ENCODE measurements around the gene PDE12.
"Not testable (repeated sequence)": the region's sequence is repeated elsewhere in the genome, so short reads cannot be mapped to it uniquely, and the experiment has no call there.

PDE12 gene

DNA sequence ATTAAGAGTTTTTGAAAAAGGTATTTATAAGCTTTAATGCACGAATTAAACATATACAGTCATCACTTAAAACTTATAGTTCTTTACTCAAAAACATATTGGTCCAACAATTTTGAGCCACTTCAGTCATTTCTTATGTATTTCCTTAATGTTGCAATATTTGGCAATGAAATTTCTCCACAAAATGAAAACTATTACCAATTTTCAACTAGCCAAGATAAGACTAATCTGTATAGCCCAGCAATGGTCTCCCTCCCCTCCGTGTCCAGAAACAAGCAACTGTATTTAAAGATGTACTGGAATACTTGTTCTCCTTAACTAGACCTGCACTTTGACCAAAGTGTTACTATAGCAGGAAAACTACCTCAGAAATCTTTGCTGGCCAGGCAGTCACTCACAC lies 31.8 kb downstream of the PDE12 start:
- DNase-seq, result no peak

DNA sequence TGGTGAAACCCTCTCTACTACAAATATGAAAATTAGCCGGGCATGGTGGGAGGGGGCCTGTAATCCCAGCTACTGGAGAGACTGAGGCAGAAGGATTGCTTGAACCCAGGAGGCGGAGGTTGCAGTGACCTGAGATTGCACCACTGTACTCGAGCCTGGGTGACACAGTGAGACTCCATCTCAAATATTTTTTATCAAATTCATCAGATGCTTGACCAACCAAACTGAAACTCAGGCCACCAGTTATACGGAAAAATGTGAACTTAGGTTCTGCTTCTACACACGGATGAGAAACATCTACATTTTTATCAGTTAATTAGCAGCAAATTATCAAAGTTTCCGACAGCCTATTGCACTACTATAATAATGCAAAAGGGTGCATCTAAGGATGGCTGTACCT lies 36.2 kb downstream of the PDE12 start:
- no peak for DNase-seq

DNA sequence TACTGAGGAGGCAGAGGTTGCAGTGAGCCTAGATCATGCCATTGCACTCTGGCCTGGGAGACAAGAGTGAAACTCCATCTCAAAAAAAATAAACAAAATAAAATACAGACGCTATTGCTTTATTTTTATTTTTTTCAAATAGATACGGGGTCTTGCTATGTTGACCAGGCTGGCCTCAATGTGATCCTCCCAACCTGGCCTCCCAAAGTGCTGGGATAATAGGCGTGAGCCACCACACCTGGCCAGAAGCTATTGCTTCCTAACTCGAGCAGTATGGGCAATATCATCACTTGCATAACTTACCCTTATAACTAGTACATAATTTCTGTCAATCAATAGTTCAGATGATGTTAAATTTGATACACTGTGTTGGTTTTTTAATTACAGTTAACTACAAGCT lies 38.1 kb downstream of the PDE12 start:
- no peak for DNase-seq

DNA sequence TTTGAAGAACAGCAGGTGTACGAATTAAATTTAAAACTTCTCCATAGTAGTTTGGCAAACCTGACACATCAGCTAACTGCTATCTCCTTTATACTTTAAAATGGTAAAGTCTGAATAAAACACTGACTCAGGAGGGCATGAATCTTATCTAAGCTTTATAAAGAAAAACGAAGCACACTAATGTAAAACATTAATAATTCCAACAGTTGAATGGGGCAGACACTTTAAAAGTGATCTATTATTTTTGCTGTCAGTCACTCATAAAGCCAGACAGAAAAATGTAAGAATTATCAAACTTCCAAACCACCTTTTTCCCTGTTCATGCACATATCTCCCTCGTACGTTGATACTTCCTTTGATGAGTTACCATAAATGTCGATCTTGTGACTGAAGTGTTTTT lies 38.5 kb downstream of the PDE12 start:
- no peak for DNase-seq

DNA sequence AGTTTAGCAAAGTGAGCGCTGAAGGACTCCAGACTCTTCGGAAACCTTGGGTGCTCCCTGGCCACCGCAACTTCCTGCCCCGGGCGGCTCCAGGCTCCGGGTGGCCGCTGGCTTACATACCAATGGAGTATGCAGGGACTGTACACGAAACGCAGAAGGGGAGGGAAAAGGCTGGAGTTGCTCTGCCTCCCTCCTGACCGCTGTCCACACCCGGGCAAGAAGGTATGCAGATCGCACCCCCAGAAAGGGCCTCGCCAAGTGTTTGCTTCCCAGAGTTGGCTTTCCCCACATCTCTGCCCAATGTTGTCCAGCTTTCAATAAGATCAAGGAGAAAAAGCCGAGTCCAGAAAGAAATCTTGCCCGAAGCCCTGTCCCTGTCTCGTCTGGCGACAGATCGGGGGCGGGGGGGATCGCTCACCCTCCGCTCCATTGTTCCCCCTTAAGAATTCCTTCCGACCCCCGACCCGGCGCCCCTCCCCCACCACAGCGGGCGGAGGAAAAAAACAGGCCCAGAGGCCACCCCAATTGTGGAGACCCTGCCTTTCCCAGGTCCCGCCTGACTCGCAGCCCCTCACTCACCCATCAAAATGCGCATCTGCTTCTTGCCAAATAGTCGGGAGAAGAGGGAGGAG lies 40.5 kb downstream of the PDE12 start:
- peak; percentile 47 for DNase-seq

DNA sequence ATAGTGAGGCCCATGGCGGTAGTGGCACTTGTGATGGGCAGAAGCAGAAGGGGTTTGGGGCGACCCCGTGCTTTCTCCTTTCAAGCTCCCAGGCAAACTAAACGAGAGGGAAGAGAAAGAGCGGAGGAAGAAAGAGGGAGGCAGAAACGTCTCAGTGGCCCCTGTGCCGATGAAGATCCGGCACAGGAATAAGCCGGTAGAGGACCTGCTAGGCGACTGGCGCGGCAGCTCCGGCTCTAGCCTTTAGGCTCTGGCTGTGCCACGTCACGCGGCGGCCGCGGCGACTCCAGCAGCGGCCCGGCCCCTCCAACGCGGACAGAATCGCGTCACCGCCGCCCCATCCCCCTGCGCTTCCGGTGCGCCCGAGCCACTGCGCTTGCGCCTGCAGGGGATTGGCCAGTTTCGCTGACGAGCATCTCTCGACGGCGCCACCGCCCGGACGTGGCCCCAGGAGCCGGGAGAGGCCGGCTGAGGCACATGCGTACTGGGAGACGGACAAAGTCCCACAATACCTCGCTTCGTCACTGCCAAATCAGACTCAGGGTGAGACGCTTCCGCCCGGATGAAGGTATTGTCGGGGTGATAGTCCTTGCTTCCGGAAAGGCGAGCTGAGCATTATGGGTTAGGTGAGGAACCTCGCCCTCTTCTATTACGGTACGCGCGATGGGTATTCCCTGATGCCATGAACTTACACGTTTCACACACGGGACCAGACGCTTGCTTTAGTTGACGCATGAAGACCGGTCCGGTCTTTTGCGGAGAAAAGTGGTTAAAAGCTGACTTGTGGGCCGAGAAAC lies 41.3 kb downstream of the PDE12 start, which contains the start of gene ARF4:
ARF4 (minus strand) TSS at position 218 of the 797 bp plus-strand sequence; CDS start at position 14, 204 bp downstream.
- peak; percentile 97 for DNase-seq

DNA sequence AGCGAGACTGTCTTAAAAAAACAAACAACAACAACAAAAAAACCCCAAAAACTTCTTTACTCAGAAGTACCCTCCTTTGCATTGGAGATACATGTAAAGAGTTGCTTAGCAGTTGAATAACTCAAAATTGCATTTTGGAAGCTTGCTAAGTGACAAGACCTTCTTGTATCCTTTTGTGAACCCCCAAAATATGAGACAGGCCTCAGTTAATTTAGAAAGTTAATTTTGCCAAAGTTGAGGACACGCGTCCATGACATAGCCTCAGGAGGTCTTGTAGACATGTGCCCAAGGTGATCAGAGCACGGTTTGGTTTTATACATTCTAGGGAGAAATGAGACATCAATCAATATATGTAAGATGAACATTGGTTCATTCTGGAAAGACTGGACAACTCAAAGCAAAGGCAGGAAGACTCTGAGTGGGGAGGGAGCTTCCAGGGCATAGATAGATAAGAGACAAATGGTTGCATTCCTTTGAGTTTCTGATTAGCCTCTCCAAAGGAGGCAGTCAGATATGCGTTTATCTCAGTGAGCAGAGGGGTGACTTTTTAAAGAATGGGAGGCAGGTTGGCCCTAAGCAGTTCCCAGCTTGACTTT lies 42.8 kb downstream of the PDE12 start:
- no peak for DNase-seq

DNA sequence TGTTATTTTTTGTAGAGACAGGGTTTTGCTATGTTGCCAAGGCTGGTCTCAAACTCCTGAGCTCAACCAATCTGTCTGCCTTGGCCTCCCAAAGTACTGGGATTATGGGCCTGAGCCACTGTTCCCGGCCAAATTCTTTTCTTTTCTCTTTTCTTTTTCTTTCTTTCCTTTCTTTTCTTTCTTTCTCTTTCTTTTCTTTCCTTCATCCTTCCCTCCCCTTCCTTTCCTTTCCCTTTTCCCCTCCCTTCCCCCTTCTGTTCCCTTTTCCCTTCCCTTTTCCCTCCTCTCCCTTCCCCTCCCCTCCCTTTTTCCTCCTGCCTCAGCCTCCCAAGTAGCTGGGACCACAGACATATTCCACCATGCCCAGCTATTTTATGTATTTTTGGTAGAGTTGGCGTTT lies 44.1 kb downstream of the PDE12 start:
- no peak for DNase-seq

DNA sequence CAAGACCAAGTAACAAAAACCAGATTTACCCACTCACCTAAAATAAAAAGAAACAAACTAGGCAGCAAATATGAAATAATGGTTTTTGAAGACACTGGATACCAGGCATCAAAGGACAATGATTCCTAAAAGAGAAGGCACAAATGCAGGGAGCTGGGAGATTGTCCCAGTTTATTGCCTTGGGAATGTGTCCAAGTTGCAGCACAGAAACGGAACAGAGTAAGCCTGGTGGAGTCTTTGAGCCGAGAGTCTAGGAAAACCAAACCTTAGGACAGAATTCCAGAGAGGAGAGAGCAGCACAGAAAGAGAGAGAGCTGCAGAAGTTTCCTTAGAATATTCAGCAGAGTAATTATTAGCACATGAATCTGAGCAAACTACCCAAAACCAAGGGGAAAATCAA lies 48.9 kb downstream of the PDE12 start:
- no peak for DNase-seq

DNA sequence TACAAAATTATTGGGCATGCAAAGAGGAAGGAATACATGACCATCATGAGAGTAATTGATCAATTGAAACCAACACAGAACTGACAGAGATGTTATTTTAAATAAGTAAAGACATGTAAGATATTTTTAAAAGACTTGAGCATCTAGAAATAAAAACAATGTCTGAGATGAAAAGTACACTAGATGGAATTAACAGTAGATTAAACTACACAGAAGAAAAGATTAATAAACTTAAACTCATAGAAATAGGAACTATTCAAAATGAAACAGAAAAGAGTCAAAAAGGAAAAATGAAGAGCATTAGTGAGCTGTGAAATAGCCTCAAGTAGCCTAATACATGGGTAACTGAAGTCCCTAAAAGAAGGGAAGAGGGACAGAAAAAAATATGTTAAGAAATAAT lies 49.6 kb downstream of the PDE12 start:
- no peak for DNase-seq

DNA sequence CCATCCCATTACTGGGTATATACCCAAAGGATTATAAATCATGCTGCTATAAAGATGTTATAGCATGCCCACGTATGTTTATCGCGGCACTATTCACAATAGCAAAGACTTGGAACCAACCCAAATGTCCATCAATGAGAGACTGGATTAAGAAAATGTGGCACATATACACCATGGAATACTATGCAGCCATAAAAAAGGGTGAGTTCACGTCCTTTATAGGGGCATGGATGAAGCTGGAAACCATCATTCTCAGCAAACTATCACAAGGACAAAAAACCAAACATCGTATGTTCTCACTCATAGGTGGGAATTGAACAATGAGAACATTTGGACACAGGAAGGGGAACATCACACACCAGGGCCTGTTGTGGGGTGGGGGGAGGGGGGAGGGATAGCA lies 55.8 kb downstream of the PDE12 start:
- DNase-seq, result not testable (repeated sequence)

DNA sequence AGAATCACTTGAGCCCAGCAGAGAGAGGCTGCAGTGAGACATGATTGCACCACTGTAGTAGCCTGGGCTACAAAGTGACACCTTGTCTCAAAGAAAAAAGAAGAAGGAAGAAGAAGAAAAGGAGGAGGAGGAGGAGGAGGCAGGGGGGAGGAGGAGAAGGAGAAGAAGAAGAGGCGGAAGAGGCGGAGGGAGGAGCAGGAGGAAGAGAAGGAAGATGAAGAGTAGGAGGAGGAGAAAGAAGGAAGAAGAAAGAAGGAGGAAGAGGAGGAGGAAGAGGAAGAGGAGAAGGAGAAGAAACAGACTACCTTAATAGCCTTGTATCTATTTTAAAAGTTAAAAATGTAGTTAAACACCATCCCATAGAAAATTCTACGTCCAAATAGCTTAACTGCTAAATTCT lies 60.2 kb downstream of the PDE12 start:
- DNase-seq, result no peak
